Pancreas (tissue), 10 donors: ENCODE measurements around the gene EHBP1. TPM values are rescaled to one million over a fixed set of nuclear protein-coding genes. Genes with fewer than 3 reads are reported as not detected.

Experiments used
- ATAC-seq, 4 donors: fragments of 200-7000 bp; cut with Tn5 transposase; one replicate each; pipeline versions ENCODE4 v1.8.0 to v1.9.1; 2020; ENCODE audit warnings: mild to moderate bottlenecking in 4 of 4, moderate library complexity in 4 of 4
- DNase-seq, 6 donors: peaks; one replicate each; pipeline ENCODE4 v3.0.0-alpha.2; 2020
- FAIRE-seq: peaks from 2 replicates; lab custom pipeline; 2012; peaks lifted over from hg19 to GRCh38; lab: Jason Lieb, UNC
- H3K27ac ChIP-seq, 4 donors: fragments of 200-600 bp; sonication (generic); 1 replicate in 3 of 4; 2 replicates in 1 of 4; pipeline versions ENCODE4 v1.5.0 to v1.8.0; 2020
- H3K27me3 ChIP-seq, 4 donors: fragments of 200-600 bp; one replicate each; pipeline ENCODE4 v1.8.0; 2021
- H3K36me3 ChIP-seq, 3 donors: fragments of 200-600 bp; sonication (generic) in 1 of 3; one replicate each; pipeline versions ENCODE4 v1.5.0 to v1.8.0; 2020 to 2021
- H3K4me1 ChIP-seq, 3 donors: fragments of 200-600 bp; one replicate each; pipeline ENCODE4 v1.8.0; 2021
- H3K4me3 ChIP-seq, 4 donors: fragments of 200-600 bp; sonication (generic) in 2 of 4; one replicate each; pipeline versions ENCODE4 v1.5.0 to v1.8.0; 2020 to 2021
- H3K9me3 ChIP-seq, 4 donors: fragments of 200-600 bp; one replicate each; pipeline ENCODE4 v1.8.0; 2021
- WGBS, 2 donors: extraction: QIAGEN DNeasy Blood & Tissue Kit; methylation state at CpG; one replicate each; pipeline ENCODE4 v1.1.7; 2013; 5-methylcytosine and 5-hydroxymethylcytosine counted together
- intact Hi-C, 3 donors: fragments of 100-400 bp; cut with DNase I; formaldehyde crosslinking; loops; one replicate each; pipeline versions ENCODE4 v1.11.1 to v1.14.2; 2022
- polyA plus RNA-seq, 2 donors: library from polyadenylated mRNA; stranded (reverse); fragments of 200-250 nt; gene quantifications; one replicate each; pipeline ENCODE4 v1.2.3, GENCODE V29; 2013
- total RNA-seq, 6 donors: library from RNA; stranded (reverse); fragmentation: NEBNext Ultra II Directional in 4 of 6; extraction: Animal tissue kit (Norgen Biotek cat#: 25700) in 4 of 6; gene quantifications; one replicate each; pipeline versions ENCODE4 v1.2.1 to v1.2.4, GENCODE V29; 2021 to 2023
- TF ChIP-seq, protein P1 (sequence below), 4 donors: fragments of 200-600 bp; sonication (generic) in 3 of 4; IDR thresholded peaks; one replicate each; pipeline versions ENCODE4 v1.5.0 to v1.8.0; 2021; ENCODE audit warnings: antibody characterized with exemption in 4 of 4
- donor health status: healthy with polysubstance abuse.
- donor health status: DM: no; HTN: no; CAD: no; lungs with moderate emphysema.
- donor health status: DM: no; HTN: no; CAD: no.
- donor health status: control.
- donor health status: control.
- donor health status: Bipolar disorder and iron deficiency.
- donor health status: DM: yes; HTN: yes; CAD: no.
- donor health status: DM: no; HTN: no; CAD: no.
- donor health status: DM: no; HTN: no; CAD: no.
- donor health status: DM: yes; HTN: yes; CAD: no.

EHBP1 gene
- total and polyA plus RNA-seq, 8 donors: 7.1 to 34.6 (median 21.1) TPM

DNA sequence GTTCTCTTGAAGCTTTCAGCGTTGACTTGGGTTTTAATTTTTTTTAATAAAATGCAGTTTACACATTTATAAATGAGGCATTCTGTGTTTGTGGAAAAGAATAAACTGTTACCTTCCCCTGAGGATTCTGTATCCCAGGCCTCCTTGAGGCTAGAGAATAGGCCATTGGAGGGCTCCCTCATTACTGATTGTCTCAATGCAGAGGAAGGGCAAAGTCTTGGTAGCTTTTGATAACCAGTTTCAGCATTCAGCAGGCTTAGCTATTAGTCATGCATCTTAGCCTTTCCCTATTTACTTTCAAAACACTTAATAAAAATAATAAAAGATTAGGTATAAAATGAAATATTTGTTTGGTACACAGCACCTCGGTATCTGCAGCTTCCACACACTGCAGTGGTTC is 287.0 kb downstream of the EHBP1 start:
- Histone ChIP-seq H3K9me3 (no peaks in the 10 kb centered on the region), H3K27ac (no peak overlapping the region), H3K4me3 (no peak overlapping the region), H3K36me3 (no peaks in the 10 kb centered on the region), H3K4me1 (no peaks in the 10 kb centered on the region), H3K27me3 (no peaks in the 10 kb centered on the region)
- TF ChIP-seq, protein P1, sequence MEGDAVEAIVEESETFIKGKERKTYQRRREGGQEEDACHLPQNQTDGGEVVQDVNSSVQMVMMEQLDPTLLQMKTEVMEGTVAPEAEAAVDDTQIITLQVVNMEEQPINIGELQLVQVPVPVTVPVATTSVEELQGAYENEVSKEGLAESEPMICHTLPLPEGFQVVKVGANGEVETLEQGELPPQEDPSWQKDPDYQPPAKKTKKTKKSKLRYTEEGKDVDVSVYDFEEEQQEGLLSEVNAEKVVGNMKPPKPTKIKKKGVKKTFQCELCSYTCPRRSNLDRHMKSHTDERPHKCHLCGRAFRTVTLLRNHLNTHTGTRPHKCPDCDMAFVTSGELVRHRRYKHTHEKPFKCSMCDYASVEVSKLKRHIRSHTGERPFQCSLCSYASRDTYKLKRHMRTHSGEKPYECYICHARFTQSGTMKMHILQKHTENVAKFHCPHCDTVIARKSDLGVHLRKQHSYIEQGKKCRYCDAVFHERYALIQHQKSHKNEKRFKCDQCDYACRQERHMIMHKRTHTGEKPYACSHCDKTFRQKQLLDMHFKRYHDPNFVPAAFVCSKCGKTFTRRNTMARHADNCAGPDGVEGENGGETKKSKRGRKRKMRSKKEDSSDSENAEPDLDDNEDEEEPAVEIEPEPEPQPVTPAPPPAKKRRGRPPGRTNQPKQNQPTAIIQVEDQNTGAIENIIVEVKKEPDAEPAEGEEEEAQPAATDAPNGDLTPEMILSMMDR (IDR thresholded peaks at IDR 0.05): no peak
- ATAC-seq (peak in 1 of 4 donors; percentile 22), DNase-seq (no peak), FAIRE-seq (no peak)
- intact Hi-C loops: no loop called here
- 82 to 87% methylated on average over 2 of the region's 2 CpGs for WGBS, 2 donors

DNA sequence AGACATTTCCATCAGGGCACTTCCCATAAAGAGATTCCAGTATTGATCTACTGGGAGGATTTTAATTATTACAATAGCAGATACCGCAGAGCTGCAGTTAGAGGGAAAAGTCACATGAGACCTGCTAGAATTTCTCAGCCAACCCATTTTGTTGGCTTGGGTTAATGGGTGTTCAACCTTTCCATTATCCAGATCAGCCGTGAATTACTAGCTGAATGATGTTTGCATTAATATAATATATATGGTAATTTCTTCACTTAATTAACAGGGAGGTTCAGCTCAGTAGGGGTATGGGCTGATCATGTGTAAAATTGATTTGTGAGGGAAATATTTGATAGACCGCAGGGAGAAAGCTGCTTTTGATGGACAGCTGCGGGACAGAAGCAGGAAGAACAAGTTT is 288.7 kb downstream of the EHBP1 start:
- H3K4me3 ChIP-seq: no peak overlapping the region
- H3K27ac ChIP-seq: no peak overlapping the region
- 87 to 92% methylated on average over 4 of the region's 4 CpGs for WGBS, 2 donors
- ATAC-seq (no peak), DNase-seq (no peak), FAIRE-seq (no peak)
- intact Hi-C loops: no loop called here
- H3K27me3 ChIP-seq: no peaks in the 10 kb centered on the region
- no peaks in the 10 kb centered on the region for H3K36me3 ChIP-seq
- TF ChIP-seq, protein P1 (IDR thresholded peaks at IDR 0.05): no peak
- H3K9me3 ChIP-seq: no peaks in the 10 kb centered on the region
- no peaks in the 10 kb centered on the region for H3K4me1 ChIP-seq

DNA sequence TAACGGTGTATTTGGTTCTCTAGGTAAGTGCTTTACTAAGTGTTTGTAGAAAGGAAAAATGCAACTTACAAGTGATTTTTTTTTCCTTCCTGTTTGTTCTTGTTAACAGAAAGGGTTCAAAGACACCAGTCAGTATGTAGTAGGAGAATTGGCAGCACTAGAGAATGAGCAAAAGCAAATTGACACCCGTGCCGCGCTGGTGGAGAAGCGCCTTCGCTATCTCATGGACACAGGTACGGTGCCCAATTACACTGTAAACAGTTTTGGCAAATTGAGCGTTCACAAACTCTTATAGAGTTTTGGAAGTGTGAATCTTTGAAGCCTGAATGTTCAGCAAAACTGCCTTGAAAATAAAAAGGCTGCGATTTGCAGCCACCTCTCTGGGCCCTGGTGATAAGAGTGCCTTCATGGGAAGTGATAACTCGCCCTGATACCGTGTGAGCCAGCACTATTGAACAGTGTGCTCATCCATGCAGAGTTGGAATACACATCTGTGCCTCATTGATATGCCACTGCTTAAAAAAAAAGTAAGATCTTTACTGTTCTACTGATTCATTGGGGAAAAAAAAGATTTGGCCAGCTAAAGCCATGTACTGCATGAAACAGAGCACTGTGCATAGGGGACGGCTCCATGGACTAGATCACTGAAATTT is 291.1 kb downstream of the EHBP1 start:
- Histone ChIP-seq H3K27ac (no peak overlapping the region), H3K9me3 (no peaks in the 10 kb centered on the region), H3K4me3 (no peak overlapping the region), H3K27me3 (no peaks in the 10 kb centered on the region), H3K36me3 (no peaks in the 10 kb centered on the region), H3K4me1 (no peaks in the 10 kb centered on the region)
- intact Hi-C loops: no loop called here
- no peak for ATAC-seq
- no peak for FAIRE-seq
- DNase-seq: no peak
- TF ChIP-seq, protein P1 (IDR thresholded peaks at IDR 0.05): no peak
- 96 to 97% methylated on average over 12 of the region's 12 CpGs for WGBS, 2 donors

DNA sequence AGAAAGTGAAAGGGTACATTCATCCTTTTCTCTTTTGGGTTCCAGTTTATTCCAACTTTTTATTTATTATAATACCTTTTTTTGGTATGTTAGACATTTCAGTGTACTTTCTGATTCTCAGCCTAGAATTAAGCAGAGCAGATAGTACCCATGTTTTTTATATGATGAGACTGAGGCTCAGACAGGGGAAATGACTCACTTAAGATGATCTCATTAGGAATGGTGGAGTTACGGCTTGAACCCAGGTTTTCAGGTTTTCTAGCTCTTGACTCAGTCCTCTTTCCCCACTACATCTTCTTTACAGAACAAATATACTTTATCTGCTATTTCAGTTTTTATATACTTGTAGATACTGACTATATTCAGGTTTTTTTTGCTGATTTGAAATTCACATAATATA is 293.4 kb downstream of the EHBP1 start:
- intact Hi-C loops: no loop called here
- WGBS, 2 donors: 95 to 97% methylated on average over 1 of the region's 1 CpG
- no peak overlapping the region for H3K27ac ChIP-seq
- no peaks in the 10 kb centered on the region for H3K36me3 ChIP-seq
- no peak overlapping the region for H3K4me3 ChIP-seq
- ATAC-seq: no peak
- DNase-seq: no peak
- TF ChIP-seq, protein P1 (IDR thresholded peaks at IDR 0.05): no peak
- no peaks in the 10 kb centered on the region for H3K9me3 ChIP-seq
- H3K4me1 ChIP-seq: no peaks in the 10 kb centered on the region
- FAIRE-seq: no peak
- H3K27me3 ChIP-seq: no peaks in the 10 kb centered on the region

DNA sequence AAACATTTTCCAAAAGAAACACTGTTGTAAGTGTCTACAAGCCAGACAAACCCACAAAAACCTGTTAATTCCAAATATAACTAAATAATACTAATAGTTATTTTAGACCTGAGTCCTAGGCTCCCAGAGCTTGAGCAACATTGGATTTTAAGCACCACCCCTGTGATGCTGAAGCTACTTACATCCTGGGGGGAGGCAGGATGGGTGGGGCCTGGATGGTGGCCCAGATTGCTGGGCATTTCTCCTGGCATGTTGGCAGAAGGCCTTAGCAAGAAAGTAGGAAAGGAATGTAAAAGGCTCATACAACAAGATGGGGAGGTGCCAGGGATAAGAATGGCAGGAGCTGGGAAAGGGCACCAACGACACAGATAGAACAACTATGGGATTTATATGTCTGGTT is 294.4 kb downstream of the EHBP1 start:
- no peak overlapping the region for H3K27ac ChIP-seq
- no peaks in the 10 kb centered on the region for H3K4me1 ChIP-seq
- no peak for ATAC-seq
- H3K9me3 ChIP-seq: no peaks in the 10 kb centered on the region
- no peak overlapping the region for H3K4me3 ChIP-seq
- 80 to 81% methylated on average over 1 of the region's 1 CpG for WGBS, 2 donors
- no peaks in the 10 kb centered on the region for H3K36me3 ChIP-seq
- no peak for DNase-seq
- FAIRE-seq: no peak
- intact Hi-C loops: no loop called here
- no peaks in the 10 kb centered on the region for H3K27me3 ChIP-seq
- TF ChIP-seq, protein P1 (IDR thresholded peaks at IDR 0.05): no peak
